GM19193 (cell line): ENCODE data around the gene TSTD2.

ENCODE experiments used
- POLR2A ChIP-seq: IDR thresholded peaks from 4 replicates; pipeline ENCODE4 v1.6.1; 2011; ENCODE audit not compliant: insufficient read depth, insufficient read length; ENCODE audit errors: extremely low read depth

Gene TSTD2

GRCh38 chr9:97558701-97559101, 74.5 kb downstream of the TSTD2 start:
- no peak for TF ChIP-seq POLR2A

- no peak for TF ChIP-seq POLR2A
These were observed 75.5 kb downstream of the TSTD2 start for GRCh38 chr9:97557606-97558095.

GRCh38 chr9:97556721-97557605, 76.2 kb downstream of the TSTD2 start:
- TF ChIP-seq POLR2A, result no peak

GRCh38 chr9:97556036-97556720, 77.0 kb downstream of the TSTD2 start:
- TF ChIP-seq POLR2A, result no peak

- no peak for TF ChIP-seq POLR2A
These were observed 78.0 kb downstream of the TSTD2 start for GRCh38 chr9:97555164-97555563.

- no peak for TF ChIP-seq POLR2A
These were observed 78.5 kb downstream of the TSTD2 start for GRCh38 chr9:97554566-97555075.

- no peak for TF ChIP-seq POLR2A
These were observed 79.3 kb downstream of the TSTD2 start for GRCh38 chr9:97553841-97554240.

GRCh38 chr9:97553141-97553540, 80.0 kb downstream of the TSTD2 start:
- no peak for TF ChIP-seq POLR2A

GRCh38 chr9:97551308-97551707, 81.9 kb downstream of the TSTD2 start:
- TF ChIP-seq POLR2A, result no peak

GRCh38 chr9:97550386-97550785, 82.8 kb downstream of the TSTD2 start:
- TF ChIP-seq POLR2A, result no peak
